ENCODE measurements around the gene ALDH18A1. TPM values are rescaled to one million over a fixed set of nuclear protein-coding genes. Genes with fewer than 3 reads are reported as not detected.

The ALDH18A1 gene
- total RNA-seq, 1 experiment from 2014 or later, result 87.6 TPM

DNA sequence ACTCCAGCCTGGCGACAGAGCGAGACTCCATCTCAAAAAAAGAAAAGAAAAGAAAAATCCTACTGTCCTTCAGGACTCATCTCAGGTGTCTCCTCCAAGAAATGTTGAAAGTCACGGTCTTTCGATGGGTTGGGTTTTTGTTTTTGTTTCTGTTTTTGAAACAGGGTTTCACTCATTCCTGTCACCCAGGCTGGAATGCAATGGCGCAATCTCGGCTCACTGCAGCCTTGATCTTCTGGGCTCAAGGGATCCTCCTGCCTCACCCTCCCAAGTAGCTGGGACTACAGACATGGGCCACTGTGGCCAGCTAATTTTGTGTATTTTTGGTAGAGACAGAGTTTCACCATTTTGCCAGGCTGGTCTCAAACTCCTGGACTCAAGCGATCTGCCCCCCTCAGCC lies 92.2 kb downstream of the ALDH18A1 start:
- BruUV-seq (replicated peaks), result no TSS peak
- no peak for ATAC-seq
- CTCF ChIA-PET, result no interaction called here
- no peaks in the 10 kb centered on the region for H3K36me3 ChIP-seq (ENCODE audit: control insufficient read depth in 1 of 2, insufficient read depth in 2 of 2, low read length in 2 of 2)
- H3K27ac ChIP-seq (ENCODE audit: low read depth, low read length), result no peak overlapping the region
- H3K27me3 ChIP-seq (ENCODE audit: insufficient read depth, low read length), result no peaks in the 10 kb centered on the region; the same call in 1 of the 2 replicates
- no peak overlapping the region for H3K9ac ChIP-seq (ENCODE audit: low read length)
- no peaks in the 10 kb centered on the region for H3K9me2 ChIP-seq (ENCODE audit: insufficient read depth)
- H3K4me2 ChIP-seq (ENCODE audit: low read length), result no peak overlapping the region
- no peak overlapping the region for H3K4me3 ChIP-seq (replicated peaks in 1 of 2; ENCODE audit: low read depth in 1 of 2, low read length in 2 of 2)
- no peaks in the 10 kb centered on the region for H3K9me3 ChIP-seq (ENCODE audit: control insufficient read depth in 1 of 2, insufficient read depth in 1 of 2, low read depth in 1 of 2, low read length in 2 of 2)
- no peak for DNase-seq (ENCODE audit: low read depth, low spot score)
- POLR2A ChIA-PET, result no interaction called here
- no peaks in the 10 kb centered on the region for H4K20me1 ChIP-seq (ENCODE audit: insufficient read depth)
- intact Hi-C loops (cut with micrococcal nuclease), result no loop called here
- H3K4me1 ChIP-seq (ENCODE audit: control insufficient read depth in 1 of 2, insufficient read depth in 2 of 2, low read length in 2 of 2), result peaks cover 0 to 11% of the 10 kb centered on the region in 2 experiments; a peak in 1 of 4 replicates
- no peak for TF ChIP-seq SRF (IDR thresholded peaks at IDR 0.05; ENCODE audit: low read depth)
- TF ChIP-seq CEBPB (IDR thresholded peaks at IDR 0.05; ENCODE audit: low read depth), result no peak
- no peak for TF ChIP-seq POLR2AphosphoS5 (IDR thresholded peaks at IDR 0.05; ENCODE audit: low read depth, low read length)
- no peak for TF ChIP-seq ELF1 (IDR thresholded peaks at IDR 0.05; ENCODE audit: borderline replicate concordance, low read depth)
- TF ChIP-seq, protein P1, sequence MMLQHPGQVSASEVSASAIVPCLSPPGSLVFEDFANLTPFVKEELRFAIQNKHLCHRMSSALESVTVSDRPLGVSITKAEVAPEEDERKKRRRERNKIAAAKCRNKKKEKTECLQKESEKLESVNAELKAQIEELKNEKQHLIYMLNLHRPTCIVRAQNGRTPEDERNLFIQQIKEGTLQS (IDR thresholded peaks at IDR 0.05), result no peak
- TF ChIP-seq FOSL1 (IDR thresholded peaks at IDR 0.05; ENCODE audit: low read depth), result no peak
- TF ChIP-seq, protein P2, sequence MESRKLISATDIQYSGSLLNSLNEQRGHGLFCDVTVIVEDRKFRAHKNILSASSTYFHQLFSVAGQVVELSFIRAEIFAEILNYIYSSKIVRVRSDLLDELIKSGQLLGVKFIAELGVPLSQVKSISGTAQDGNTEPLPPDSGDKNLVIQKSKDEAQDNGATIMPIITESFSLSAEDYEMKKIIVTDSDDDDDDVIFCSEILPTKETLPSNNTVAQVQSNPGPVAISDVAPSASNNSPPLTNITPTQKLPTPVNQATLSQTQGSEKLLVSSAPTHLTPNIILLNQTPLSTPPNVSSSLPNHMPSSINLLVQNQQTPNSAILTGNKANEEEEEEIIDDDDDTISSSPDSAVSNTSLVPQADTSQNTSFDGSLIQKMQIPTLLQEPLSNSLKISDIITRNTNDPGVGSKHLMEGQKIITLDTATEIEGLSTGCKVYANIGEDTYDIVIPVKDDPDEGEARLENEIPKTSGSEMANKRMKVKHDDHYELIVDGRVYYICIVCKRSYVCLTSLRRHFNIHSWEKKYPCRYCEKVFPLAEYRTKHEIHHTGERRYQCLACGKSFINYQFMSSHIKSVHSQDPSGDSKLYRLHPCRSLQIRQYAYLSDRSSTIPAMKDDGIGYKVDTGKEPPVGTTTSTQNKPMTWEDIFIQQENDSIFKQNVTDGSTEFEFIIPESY (IDR thresholded peaks at IDR 0.05; ENCODE audit: extremely low read depth, insufficient replicate concordance, low read length), result no peak
- TF ChIP-seq, protein P3, sequence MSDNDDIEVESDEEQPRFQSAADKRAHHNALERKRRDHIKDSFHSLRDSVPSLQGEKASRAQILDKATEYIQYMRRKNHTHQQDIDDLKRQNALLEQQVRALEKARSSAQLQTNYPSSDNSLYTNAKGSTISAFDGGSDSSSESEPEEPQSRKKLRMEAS (IDR thresholded peaks at IDR 0.05), result no peak
- TF ChIP-seq ZNF274 (IDR thresholded peaks at IDR 0.05; ENCODE audit: low read depth, low read length), result no peak
- no peak for TF ChIP-seq EZH2phosphoT487 (IDR thresholded peaks at IDR 0.05; ENCODE audit: borderline replicate concordance)
- TF ChIP-seq EGR1 (IDR thresholded peaks at IDR 0.05; ENCODE audit: low read depth), result no peak
- TF ChIP-seq, protein P4, sequence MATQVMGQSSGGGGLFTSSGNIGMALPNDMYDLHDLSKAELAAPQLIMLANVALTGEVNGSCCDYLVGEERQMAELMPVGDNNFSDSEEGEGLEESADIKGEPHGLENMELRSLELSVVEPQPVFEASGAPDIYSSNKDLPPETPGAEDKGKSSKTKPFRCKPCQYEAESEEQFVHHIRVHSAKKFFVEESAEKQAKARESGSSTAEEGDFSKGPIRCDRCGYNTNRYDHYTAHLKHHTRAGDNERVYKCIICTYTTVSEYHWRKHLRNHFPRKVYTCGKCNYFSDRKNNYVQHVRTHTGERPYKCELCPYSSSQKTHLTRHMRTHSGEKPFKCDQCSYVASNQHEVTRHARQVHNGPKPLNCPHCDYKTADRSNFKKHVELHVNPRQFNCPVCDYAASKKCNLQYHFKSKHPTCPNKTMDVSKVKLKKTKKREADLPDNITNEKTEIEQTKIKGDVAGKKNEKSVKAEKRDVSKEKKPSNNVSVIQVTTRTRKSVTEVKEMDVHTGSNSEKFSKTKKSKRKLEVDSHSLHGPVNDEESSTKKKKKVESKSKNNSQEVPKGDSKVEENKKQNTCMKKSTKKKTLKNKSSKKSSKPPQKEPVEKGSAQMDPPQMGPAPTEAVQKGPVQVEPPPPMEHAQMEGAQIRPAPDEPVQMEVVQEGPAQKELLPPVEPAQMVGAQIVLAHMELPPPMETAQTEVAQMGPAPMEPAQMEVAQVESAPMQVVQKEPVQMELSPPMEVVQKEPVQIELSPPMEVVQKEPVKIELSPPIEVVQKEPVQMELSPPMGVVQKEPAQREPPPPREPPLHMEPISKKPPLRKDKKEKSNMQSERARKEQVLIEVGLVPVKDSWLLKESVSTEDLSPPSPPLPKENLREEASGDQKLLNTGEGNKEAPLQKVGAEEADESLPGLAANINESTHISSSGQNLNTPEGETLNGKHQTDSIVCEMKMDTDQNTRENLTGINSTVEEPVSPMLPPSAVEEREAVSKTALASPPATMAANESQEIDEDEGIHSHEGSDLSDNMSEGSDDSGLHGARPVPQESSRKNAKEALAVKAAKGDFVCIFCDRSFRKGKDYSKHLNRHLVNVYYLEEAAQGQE (IDR thresholded peaks at IDR 0.05; ENCODE audit: low read depth), result no peak
- TF ChIP-seq CBX3 (IDR thresholded peaks at IDR 0.05; ENCODE audit: low read depth), result no peak
- TF ChIP-seq ZFX (IDR thresholded peaks at IDR 0.05), result no peak
- no peaks in the 10 kb centered on the region for H3K79me2 ChIP-seq (ENCODE audit: insufficient read depth, low read length)
- RAD21 ChIA-PET (ENCODE audit: low non-redundant PET in 1 of 2, low total read pairs in 2 of 2, uncharacterized antibody in 2 of 2, unreplicated experiment in 2 of 2), result no interaction called here
- H2AFZ ChIP-seq (ENCODE audit: low read depth, low read length, poor library complexity, severe bottlenecking), result no peak overlapping the region
